HG03060 (cell line): ENCODE results near the gene SULT2B1.

ENCODE experiments used
- ATAC-seq: cut with Tn5 transposase; IDR thresholded peaks from one replicate; pipeline ENCODE4 v1.9.1; 2021; ENCODE audit warnings: low read depth, moderate number of reproducible peaks; ENCODE audit not compliant: unreplicated experiment

SULT2B1 gene

DNA sequence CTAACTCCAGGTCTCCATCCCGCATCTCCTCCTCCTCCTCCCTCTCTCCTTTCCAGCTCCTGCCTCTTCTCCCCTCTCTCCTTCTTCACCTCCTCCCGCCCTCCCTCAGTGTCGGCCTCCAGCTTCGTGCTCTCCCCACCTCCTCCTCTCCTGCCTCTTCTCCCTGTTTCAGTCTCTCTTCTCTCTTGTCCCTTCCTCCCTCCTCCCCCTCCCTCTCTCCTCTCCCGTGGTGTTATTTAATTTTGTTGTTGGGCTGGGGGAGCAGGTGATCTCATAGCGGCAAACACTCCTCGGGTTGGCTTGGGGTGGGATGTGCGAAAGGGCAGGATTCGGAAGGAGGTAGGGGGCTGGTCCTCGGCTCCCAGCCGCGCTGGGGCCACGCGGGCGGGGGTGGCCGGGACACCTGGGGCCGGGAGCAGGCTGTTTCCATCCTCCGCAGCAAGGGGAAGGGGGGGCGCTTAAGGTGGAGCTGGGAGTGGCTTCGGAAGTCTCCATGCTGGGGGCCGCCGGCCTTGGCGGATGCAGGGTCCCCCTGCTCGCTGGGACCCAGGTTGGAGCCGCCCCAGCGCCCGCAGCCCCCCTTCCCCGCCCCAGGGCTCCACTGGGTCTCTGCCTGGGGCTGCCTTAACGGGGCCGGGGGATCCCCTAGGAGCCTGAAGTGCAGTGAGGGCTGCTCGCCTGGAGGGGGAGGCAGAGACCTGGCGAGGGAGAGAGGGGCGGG, 94.2 kb downstream of the SULT2B1 start, which contains the start of gene CA11:
Gene CA11 (minus strand): TSS at position 187 of the 721 bp plus-strand sequence. CDS start 555 bp downstream, outside the sequence.
- ATAC-seq, result no peak

- ATAC-seq, result no peak
These were observed 94.8 kb downstream of the SULT2B1 start for GRCh38 chr19:48646722-48647216.

DNA sequence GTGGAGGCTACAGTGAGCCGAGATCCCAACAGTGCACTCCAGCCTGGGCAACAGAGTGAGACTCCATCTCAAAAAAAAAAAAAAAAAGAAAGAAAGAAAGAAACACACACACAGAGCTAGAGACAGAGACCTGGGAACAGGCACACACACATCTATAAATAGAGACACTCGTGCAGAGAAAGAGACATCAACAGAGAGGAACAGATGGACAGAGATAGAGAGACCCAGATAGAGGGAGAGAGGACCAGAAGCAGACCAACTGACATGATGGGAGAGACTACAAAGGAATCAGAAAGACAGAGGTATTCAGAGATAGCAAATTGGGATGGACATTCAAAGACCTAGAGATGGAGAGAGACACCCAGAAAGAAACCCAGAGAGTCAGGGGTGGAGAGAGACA, 96.2 kb downstream of the SULT2B1 start:
- no peak for ATAC-seq
